Stimulated activated naive CD4-positive, alpha-beta T cell treated with Interleukin-2 at 50 U/mL for 16 hours (primary cell): ENCODE measurements around the gene NMNAT3.

Experiments
- DNase-seq: peaks from one replicate; lab custom pipeline; 2025; lab: John Stamatoyannopoulos, UW

NMNAT3 gene

DNA sequence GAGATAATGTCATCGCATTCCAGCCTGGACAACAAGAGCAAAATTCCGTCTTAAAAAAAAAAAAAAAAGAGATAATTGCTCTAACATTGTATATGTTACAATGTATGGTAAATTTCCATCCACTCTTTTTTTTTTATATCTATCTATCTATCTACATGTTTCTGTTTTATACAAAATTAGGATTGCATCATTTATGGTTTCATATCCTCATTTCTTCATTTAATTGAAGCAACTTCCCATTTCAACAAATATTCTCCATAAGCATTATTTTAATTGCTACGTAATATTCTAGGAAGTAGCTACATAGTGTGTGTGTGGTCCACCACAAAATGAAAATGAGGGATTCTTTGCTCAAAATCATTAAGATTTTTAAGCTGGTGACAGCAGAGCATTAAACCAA lies 156.6 kb downstream of the NMNAT3 start:
- DNase-seq, result no peak

DNA sequence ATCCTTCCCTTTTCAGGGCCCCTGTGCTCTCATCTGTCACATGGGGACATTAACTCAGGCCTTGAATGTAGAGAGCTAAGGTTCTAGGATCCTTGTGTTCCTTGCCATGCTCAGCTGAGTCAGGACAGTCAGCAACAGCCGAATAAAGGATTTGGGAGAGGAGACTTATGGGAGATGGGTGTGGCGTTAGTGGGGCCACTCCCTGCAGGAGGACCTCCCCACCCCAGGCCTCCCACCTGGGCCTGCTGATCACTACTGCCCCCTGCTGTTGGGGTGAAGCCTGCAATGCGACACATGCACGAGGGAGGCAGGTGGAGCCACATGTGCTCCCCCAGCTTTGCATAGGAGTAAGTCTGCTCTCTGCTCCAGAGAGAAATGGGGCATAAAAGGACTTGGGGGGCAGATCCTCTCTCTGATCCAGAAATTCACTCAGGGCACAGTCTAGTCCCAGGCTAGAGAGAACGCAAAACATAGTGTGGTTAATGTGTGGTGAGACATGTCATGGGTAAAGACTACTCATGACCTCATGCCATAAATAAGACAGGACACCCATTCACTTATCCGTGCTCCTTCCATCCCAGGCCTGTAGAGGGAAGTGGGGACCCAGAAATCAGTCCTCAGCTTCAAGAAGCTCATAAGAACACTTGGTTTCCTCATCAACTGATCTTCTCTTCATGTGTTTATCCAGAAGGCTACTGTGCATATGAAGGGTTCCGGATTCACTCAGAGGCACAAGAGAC lies 157.6 kb downstream of the NMNAT3 start:
- no peak for DNase-seq

DNA sequence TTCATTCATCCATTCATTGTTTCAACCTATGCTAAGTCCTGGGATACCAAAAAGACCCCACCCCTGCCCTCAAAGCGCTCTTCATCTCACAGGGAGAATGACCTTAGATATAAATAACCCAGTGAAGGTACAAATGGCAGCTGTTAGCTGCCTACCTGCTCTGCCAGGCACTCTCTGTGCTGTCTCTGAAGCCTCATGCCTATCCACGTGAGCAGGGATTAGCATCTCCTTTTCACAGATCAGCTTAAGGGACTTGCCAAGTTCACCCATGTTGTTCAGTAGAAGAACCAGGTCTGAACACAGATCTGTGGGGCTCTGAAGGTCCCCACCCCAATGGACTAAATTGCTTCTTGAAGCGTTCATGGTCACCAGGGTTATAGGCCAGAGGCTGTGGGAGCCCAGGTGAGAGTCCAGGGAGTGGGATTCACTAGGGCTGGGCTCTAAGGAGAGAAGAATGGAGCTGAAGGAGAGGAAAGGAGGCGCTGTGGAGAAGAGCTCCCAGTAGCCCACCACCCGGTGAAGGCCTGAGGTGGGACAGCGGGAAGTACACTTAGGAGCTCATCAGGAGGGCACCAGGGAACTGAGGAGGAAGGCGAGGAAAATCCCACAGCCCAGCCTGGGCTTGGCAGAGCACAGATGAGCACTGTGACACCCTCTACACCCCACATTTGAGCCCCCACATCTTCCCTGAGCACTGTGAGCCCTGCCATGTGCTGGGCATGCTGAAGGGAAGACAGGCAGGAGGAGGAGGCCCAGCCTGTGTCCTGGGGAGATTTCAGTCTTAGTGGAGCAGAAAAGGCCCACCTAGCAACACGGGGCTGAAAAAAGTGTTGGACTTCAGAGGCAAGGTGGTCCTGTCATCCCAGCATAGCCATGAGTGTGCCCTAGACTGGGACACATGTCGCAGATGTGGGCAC lies 158.6 kb downstream of the NMNAT3 start:
- DNase-seq, result no peak

DNA sequence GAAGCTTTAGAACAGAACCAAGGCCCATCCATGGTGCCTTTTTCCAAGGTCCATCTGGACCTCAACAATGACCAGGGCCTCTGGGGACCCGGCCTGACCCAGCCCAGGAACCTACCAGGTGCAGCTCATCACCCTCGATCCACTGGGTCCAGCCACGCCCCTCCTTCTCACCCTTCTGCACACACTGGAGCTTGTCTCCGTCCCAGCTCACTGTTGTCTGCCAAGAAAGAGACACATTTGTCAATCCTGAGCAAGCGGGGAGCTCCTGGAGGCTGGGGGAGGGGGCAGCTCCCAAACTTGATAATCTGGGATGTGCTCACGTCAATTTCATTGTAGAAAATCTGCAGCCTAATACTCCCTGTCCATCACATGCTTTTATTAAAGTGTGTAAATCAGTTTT lies 159.5 kb downstream of the NMNAT3 start:
- DNase-seq, result no peak

DNA sequence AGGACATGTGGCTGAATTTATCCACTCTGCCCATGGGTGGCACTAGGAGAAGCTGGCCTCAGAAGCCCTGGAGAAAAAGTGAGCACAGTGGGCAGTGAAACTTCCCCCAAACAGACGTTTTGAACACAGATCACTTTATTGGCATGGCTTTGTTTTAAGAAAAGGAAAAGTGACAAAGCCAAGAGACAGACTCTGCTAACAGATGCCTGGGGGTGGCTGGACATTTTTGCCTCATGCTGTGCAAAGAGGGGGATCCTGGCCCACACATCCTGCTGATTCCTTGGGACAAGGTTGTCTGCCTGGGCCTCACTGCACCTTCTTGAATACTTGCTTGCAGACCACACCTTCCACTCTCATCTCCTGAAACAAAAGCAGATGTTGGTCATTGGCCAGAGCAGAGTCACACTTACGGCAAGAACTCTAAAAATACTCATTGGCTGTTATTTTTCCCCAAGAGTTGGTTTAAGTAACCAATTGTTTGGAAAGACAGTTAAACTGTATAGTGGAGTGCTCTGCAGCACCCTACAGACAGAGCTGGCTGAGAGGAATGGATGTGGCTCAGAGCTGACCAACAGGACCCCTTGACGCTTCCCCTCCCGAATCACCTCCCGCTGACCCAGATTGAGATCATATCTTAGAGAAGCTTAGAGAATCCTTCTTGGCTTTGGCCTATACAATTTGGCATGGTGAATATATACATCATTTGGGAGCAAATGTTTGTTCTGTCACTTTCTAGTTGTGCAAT lies 160.3 kb downstream of the NMNAT3 start:
- DNase-seq, result no peak

DNA sequence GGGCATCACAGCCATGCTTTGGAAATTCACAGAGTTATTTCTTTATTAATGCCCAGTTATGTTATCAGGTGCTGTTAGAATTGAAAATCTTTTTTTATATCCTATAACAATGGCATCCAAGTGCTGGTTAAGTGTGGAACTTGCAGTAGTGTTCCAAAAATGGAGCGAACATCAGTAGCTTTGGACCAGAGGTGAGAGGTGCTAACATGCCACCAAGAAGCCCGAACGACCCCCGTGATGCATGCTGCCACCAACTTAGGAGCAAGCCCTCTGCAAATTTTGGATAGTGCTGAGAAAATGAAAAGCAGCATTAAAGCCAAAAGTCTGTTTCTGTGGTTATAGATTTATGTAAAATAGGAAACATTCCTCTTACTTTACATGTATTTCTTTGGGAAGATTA lies 163.0 kb downstream of the NMNAT3 start:
- no peak for DNase-seq
